Mesendoderm (in vitro differentiated cells): ENCODE data around the gene ST6GAL1.

Experiments used
- DNase-seq: peaks from one replicate; pipeline ENCODE4 v3.0.0; 2013
- H2AK5ac ChIP-seq: 2 replicates; pipeline ENCODE4 v1.6.1; 2013; ENCODE audit warnings: low read length, inconsistent platforms
- H2BK120ac ChIP-seq: 2 replicates; pipeline ENCODE4 v1.6.1; 2013; ENCODE audit warnings: low read depth, mild to moderate bottlenecking, low read length, moderate library complexity, mixed read lengths
- H2BK15ac ChIP-seq: replicated peaks from 2 replicates; pipeline ENCODE4 v1.6.1; 2013; ENCODE audit warnings: low read depth, mild to moderate bottlenecking, moderate library complexity
- H2BK5ac ChIP-seq: 2 replicates; pipeline ENCODE4 v1.6.1; 2013; ENCODE audit warnings: low read length, inconsistent platforms
- H3K18ac ChIP-seq: 2 replicates; pipeline ENCODE4 v1.6.1; 2013; ENCODE audit warnings: mild to moderate bottlenecking, low read length, mixed read lengths
- H3K23ac ChIP-seq: one replicate; pipeline ENCODE4 v1.6.1; 2013; ENCODE audit warnings: low read length
- H3K27ac ChIP-seq: 2 replicates; pipeline ENCODE4 v1.5.1; 2013; ENCODE audit warnings: low read depth, mild to moderate bottlenecking, inconsistent platforms, low read length, moderate library complexity
- H3K27me3 ChIP-seq: 2 replicates; pipeline ENCODE4 v1.6.1; 2013; ENCODE audit warnings: low read length, control low read depth, mild to moderate bottlenecking, inconsistent platforms; ENCODE audit not compliant: insufficient read depth, poor library complexity
- H3K36me3 ChIP-seq: 2 replicates; pipeline ENCODE4 v1.6.1; 2013; ENCODE audit warnings: low read length, inconsistent platforms; ENCODE audit not compliant: control insufficient read depth, insufficient read depth
- H3K4ac ChIP-seq: one replicate; pipeline ENCODE4 v1.6.1; 2013; ENCODE audit warnings: low read depth, mild to moderate bottlenecking, low read length, moderate library complexity
- H3K4me1 ChIP-seq: 2 replicates; pipeline ENCODE4 v1.6.1; 2013; ENCODE audit warnings: low read depth, low read length, inconsistent platforms; ENCODE audit not compliant: control insufficient read depth
- H3K4me2 ChIP-seq: 2 replicates; pipeline ENCODE4 v1.6.1; 2013; ENCODE audit warnings: low read length
- H3K4me3 ChIP-seq: 2 replicates; pipeline ENCODE4 v1.5.1; 2013; ENCODE audit warnings: mild to moderate bottlenecking, low read length
- H3K56ac ChIP-seq: one replicate; pipeline ENCODE4 v1.6.1; 2013; ENCODE audit warnings: low read length
- H3K79me1 ChIP-seq: 2 replicates; pipeline ENCODE4 v1.6.1; 2013; ENCODE audit warnings: low read length, inconsistent platforms
- H3K79me2 ChIP-seq: 2 replicates; pipeline ENCODE4 v1.6.1; 2013; ENCODE audit warnings: mild to moderate bottlenecking, low read length; ENCODE audit not compliant: control insufficient read depth, insufficient read depth
- H3K9ac ChIP-seq: 2 replicates; pipeline ENCODE4 v1.6.1; 2013; ENCODE audit warnings: low read length, inconsistent platforms
- H4K5ac ChIP-seq: one replicate; pipeline ENCODE4 v1.6.1; 2013; ENCODE audit warnings: low read length
- H4K8ac ChIP-seq: one replicate; pipeline ENCODE4 v1.6.1; 2013; ENCODE audit warnings: low read depth, mild to moderate bottlenecking, control low read depth, low read length, moderate library complexity
- WGBS: extraction: QIAGEN DNeasy Blood & Tissue Kit; methylation state at CpG from one replicate; pipeline ENCODE4 v1.1.7; 2013; ENCODE audit warnings: low lambda C conversion rate, missing lambda C conversion rate; ENCODE audit not compliant: insufficient coverage; ENCODE audit errors: extremely low coverage; 5-methylcytosine and 5-hydroxymethylcytosine counted together

ST6GAL1 gene

DNA sequence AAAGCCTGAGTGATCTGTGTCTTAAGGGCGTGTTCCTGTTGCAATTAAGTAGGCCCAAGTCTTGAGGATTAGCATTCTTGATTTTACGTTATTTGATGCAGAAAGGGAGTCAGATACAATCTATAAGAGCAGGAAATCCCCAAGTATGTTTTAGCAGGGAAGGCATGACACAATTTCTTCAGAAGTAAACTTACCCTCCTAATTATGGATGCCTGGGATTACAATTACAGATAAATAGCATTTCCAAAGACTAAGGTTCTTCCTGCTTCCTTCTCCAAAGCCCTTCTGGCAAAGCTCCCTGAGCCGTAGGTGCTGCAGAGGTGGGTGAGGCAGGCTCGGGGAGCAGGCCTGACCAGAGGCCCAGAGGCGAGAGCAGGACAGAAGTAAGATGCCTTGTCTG, 34.9 kb upstream of the ST6GAL1 start:
- no peak overlapping the region for H3K4me2 ChIP-seq

GRCh38 chr3:186896006-186896405, 34.3 kb upstream of the ST6GAL1 start:
- H3K4me3 ChIP-seq: no peak overlapping the region
- no peak overlapping the region for H4K5ac ChIP-seq
- H2BK120ac ChIP-seq: no peak overlapping the region
- no peaks in the 10 kb centered on the region for H3K36me3 ChIP-seq
- no peak overlapping the region for H3K27ac ChIP-seq
- H3K79me2 ChIP-seq: no peaks in the 10 kb centered on the region
- no peak overlapping the region for H2AK5ac ChIP-seq
- no peak overlapping the region for H3K23ac ChIP-seq
- H3K4me1 ChIP-seq: no peaks in the 10 kb centered on the region
- H4K8ac ChIP-seq: no peak overlapping the region
- no peak overlapping the region for H3K4me2 ChIP-seq
- no CpG with 5 or more reads among the region's 4 CpGs for WGBS
- H3K18ac ChIP-seq: no peak overlapping the region
- H2BK15ac ChIP-seq: no peak overlapping the region
- no peaks in the 10 kb centered on the region for H3K79me1 ChIP-seq
- H3K27me3 ChIP-seq: no peaks in the 10 kb centered on the region
- no peak for DNase-seq
- H2BK5ac ChIP-seq: no peak overlapping the region
- no peak overlapping the region for H3K4ac ChIP-seq
- H3K9ac ChIP-seq: no peak overlapping the region
- no peak overlapping the region for H3K56ac ChIP-seq

More for the DNA sequence above, 34.9 kb upstream of the ST6GAL1 start:
- Histone ChIP-seq H3K9ac (no peak overlapping the region), H3K4me3 (no peak overlapping the region), H3K79me1 (no peaks in the 10 kb centered on the region), H3K27me3 (no peaks in the 10 kb centered on the region), H3K27ac (no peak overlapping the region), H2BK5ac (no peak overlapping the region), H3K4me1 (no peaks in the 10 kb centered on the region), H4K8ac (no peak overlapping the region), H4K5ac (no peak overlapping the region), H3K18ac (no peak overlapping the region), H3K23ac (no peak overlapping the region), H3K36me3 (no peaks in the 10 kb centered on the region), H3K4ac (no peak overlapping the region), H3K56ac (no peak overlapping the region), H2BK120ac (no peak overlapping the region), H2BK15ac (no peak overlapping the region), H3K79me2 (no peaks in the 10 kb centered on the region), H2AK5ac (no peak overlapping the region)
- no peak for DNase-seq
- no CpG with 5 or more reads among the region's 5 CpGs for WGBS

DNA sequence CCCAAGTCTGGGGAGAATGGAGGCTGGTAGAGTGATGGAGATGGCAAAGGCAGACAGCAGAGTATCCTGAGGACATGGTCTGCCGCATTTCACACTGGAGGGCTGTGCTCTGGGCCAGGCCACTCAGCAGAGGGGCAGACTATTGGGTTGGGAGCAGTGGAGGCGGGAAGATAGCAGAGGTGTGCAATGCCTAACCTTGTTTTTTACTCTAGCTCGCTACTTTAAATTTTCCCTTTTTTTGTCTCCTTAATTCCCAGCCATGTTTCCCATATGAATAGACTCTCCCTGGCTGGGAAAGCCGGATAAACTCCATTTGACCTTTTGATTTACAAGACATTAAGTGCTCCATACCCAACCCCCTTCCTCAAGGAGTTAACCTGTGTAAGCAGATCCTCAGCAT, 33.5 kb upstream of the ST6GAL1 start:
- H4K8ac ChIP-seq: no peak overlapping the region
- H3K4me1 ChIP-seq: peaks cover 3% of the 10 kb centered on the region
- no peaks in the 10 kb centered on the region for H3K79me2 ChIP-seq
- no peaks in the 10 kb centered on the region for H3K36me3 ChIP-seq
- no peak overlapping the region for H3K4me3 ChIP-seq
- no peak overlapping the region for H3K23ac ChIP-seq
- no peak overlapping the region for H3K18ac ChIP-seq
- H3K56ac ChIP-seq: peak overlapping the region; percentile 22
- DNase-seq: peak; percentile 16
- H3K4me2 ChIP-seq: no peak overlapping the region
- H2AK5ac ChIP-seq: no peak overlapping the region
- no CpG with 5 or more reads among the region's 4 CpGs for WGBS
- no peak overlapping the region for H3K9ac ChIP-seq
- no peak overlapping the region for H3K27ac ChIP-seq
- H4K5ac ChIP-seq: no peak overlapping the region
- H2BK15ac ChIP-seq: no peak overlapping the region
- H3K79me1 ChIP-seq: no peaks in the 10 kb centered on the region
- H3K27me3 ChIP-seq: no peaks in the 10 kb centered on the region
- no peak overlapping the region for H2BK120ac ChIP-seq
- H2BK5ac ChIP-seq: no peak overlapping the region
- no peak overlapping the region for H3K4ac ChIP-seq

DNA sequence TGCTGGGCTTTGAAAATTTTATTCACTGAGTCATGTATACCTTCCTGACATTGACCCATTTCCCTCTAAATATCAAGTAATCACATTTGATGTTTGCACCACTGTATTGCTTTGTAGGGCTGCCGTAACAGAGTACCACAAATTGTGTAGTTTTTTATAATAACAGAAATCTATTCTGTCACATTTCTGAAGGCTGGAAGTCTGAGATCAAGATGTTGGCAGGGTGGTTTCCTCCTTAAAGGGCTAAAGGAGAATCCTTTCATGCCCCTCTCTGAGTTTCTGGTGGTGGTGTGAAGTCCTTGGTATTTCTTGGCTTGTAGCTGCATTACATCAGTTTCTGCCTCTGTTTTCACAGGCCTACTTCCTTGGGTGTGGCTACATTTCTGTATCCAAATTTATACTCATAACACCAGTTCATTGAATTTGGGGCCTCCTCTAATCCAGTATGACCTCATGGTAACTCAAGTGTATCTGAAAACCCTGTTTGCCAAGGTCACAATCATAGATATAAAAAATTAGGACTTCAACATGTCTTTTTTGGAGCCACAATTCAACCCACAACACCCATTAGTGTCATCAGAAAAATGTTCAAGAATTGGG, 29.1 kb upstream of the ST6GAL1 start:
- Histone ChIP-seq H3K4me1 (peaks cover 3% of the 10 kb centered on the region), H3K4me3 (no peak overlapping the region), H3K36me3 (no peaks in the 10 kb centered on the region), H3K79me2 (no peaks in the 10 kb centered on the region), H3K79me1 (no peaks in the 10 kb centered on the region), H2BK120ac (peak overlapping the region; percentile 73), H3K56ac (no peak overlapping the region), H3K23ac (no peak overlapping the region), H3K4ac (no peak overlapping the region), H2AK5ac (no peak overlapping the region), H2BK15ac (no peak overlapping the region), H4K8ac (no peak overlapping the region), H3K4me2 (no peak overlapping the region), H3K27ac (no peak overlapping the region), H3K9ac (no peak overlapping the region), H3K27me3 (no peaks in the 10 kb centered on the region), H2BK5ac (no peak overlapping the region), H4K5ac (no peak overlapping the region), H3K18ac (no peak overlapping the region)
- no CpG with 5 or more reads among the region's 1 CpG for WGBS
- DNase-seq: peak; percentile 77

DNA sequence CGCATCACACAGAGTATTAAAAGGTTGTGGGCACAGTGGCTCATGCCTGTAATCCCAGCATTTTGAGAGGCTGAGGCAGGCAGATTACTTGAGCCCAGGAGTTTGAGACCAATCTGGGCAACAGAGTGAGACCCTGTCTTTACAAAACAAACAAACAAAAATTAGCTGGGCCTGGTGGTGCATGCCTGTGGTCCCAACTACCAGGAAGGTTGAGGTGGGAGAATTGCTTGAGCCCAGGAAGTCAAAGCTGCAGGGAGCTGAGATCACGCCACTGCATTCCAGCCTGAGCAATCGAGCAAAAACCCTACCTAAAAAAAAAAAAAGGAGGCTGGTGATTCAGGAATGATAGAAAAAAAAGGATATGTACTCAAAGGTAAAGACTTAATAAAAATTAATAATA, 28.2 kb upstream of the ST6GAL1 start:
- DNase-seq: peak; percentile 79
- no peak overlapping the region for H2BK120ac ChIP-seq
- no CpG with 5 or more reads among the region's 3 CpGs for WGBS

GRCh38 chr3:186902713-186903112, 27.6 kb upstream of the ST6GAL1 start:
- Histone ChIP-seq H3K4ac (no peak overlapping the region), H4K8ac (no peak overlapping the region), H3K4me2 (no peak overlapping the region), H2BK120ac (no peak overlapping the region), H2BK5ac (no peak overlapping the region), H3K79me2 (no peaks in the 10 kb centered on the region), H2AK5ac (no peak overlapping the region), H3K56ac (no peak overlapping the region), H3K23ac (no peak overlapping the region), H3K9ac (no peak overlapping the region), H3K79me1 (no peaks in the 10 kb centered on the region), H3K18ac (peak overlapping the region; percentile 20), H3K4me3 (no peak overlapping the region), H3K27me3 (no peaks in the 10 kb centered on the region), H3K36me3 (no peaks in the 10 kb centered on the region), H4K5ac (no peak overlapping the region), H3K4me1 (peaks cover 3% of the 10 kb centered on the region), H2BK15ac (no peak overlapping the region), H3K27ac (no peak overlapping the region)
- WGBS: no CpG with 5 or more reads among the region's 2 CpGs
- no peak for DNase-seq

More for the DNA sequence above, 28.2 kb upstream of the ST6GAL1 start:
- Histone ChIP-seq H3K79me1 (no peaks in the 10 kb centered on the region), H3K4ac (no peak overlapping the region), H3K27ac (no peak overlapping the region), H4K5ac (no peak overlapping the region), H3K56ac (no peak overlapping the region), H3K4me3 (no peak overlapping the region), H3K4me2 (no peak overlapping the region), H3K23ac (no peak overlapping the region), H3K27me3 (no peaks in the 10 kb centered on the region), H3K4me1 (peaks cover 3% of the 10 kb centered on the region), H3K36me3 (no peaks in the 10 kb centered on the region), H4K8ac (no peak overlapping the region), H3K18ac (no peak overlapping the region), H2BK5ac (no peak overlapping the region), H3K79me2 (no peaks in the 10 kb centered on the region), H2BK15ac (no peak overlapping the region), H2AK5ac (no peak overlapping the region), H3K9ac (no peak overlapping the region)
